IPS DF 4.7 (cell line): ENCODE data around the gene COG3.
"Not testable (repeated sequence)": the region's sequence is repeated elsewhere in the genome, so short reads cannot be mapped to it uniquely, and the experiment has no call there.

Source experiments
- DNase-seq: peaks from one replicate; pipeline ENCODE4 v3.0.0-alpha.2; 2013; ENCODE audit warnings: low spot score; ENCODE audit errors: extremely low read depth

Gene COG3

DNA sequence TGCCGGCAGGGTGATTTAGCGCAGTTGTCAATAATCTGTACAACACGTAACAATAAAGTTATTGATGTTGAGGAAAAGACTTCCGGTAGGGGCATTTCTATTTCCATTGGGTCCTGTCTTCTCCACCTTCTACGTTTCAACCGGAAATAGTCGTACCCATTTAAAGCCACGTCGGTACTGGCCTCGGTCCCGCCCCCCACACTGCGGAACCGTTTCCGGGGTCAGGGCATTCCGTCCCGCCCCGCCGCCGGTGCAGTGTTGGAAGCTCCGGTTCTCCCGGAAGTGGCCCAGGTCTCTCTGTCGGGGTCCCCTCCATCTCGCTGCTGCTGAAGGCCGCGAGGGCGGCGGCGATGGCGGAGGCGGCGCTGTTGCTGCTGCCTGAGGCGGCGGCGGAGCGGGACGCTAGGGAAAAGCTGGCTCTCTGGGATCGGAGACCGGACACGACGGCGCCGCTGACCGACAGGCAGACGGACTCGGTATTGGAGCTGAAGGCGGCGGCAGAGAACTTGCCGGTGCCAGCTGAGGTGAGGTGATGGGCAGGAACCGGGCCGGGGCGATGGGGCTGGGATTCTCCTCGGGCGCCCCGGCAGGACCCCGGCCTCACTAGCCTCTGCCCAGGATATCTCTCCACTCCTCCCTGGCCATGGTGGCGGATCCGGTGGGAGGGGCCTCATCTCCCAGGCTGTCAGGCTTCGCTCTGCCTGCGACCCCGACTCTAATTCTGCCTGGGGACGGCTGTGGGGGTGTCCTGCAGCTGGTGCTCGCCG lies at the start of gene COG3:
COG3 (plus strand) TSS at position 253 of the 767 bp plus-strand sequence; CDS start at position 351, 98 bp downstream.
- DNase-seq: peak; percentile 83

GRCh38 chr13:45415112-45415511 lies 49.6 kb upstream of the COG3 start:
- no peak for DNase-seq

DNA sequence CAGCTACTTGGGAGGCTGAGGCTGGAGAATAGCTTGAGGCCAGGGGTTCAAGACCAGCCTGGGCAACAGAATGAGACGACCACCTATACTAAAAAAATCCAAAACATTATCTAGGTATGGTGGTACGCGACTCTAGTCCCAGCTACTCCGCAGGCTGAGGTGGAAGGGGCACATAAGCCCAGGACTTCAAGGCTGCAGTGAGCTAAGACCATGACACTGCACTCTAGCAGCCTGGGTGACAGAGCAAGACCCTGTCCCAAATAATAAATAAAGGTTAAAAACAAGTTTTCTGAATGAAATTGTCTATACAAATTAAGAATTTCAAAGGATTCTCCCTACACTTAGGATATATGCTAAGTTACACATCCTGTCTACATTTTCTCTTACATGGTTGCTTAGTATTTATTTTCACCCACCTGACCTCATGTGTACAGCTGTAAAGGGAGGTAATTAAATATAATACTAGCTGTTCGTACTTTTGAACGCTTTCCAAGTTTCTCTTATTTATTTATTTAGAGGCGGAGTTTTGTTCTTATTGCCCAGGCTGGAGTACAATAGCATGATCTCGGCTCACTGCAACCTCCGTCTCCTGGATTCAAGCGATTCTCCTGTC lies 48.1 kb upstream of the COG3 start:
- no peak for DNase-seq

DNA sequence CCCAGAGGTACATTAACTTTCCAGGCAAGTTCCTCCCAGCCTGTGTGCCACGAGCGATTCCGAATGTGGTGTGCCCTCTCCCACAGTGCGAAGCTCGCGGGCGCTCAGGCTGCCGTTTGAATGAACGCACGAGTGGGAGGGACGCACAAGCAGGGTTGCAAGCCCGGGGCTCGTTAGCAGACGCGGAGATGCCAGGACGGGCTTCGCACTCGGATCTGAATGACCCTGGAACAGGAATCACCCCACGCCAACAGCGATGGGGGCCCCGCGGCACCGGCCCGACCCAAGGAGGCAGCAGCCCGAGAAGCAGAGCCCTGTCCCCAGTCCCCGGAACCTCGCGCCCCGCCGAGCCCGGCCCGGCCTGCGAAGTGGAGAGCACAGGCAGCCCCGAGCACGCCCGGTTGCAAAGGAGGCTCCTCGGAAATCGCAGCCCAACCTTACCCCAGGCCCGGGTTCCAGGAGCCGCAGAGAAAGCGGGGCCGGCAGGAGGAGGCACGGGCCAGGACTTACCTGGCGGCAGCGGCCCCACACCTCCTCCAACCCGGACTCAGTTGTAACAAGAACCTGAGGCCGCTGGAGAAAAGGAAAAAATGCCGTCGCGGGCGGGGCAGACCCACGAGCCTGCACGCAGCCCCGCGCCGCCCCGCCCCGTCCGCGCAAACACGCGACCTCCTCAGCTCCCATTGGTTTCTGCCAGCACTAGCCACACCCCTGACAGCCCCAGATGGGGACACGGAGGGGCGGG lies 46.8 kb upstream of the COG3 start, which contains the start of gene SLC25A30:
SLC25A30 (minus strand) TSS at position 584 of the 745 bp plus-strand sequence. CDS start 6,948 bp downstream, outside the sequence.
- DNase-seq: peak; percentile 53

DNA sequence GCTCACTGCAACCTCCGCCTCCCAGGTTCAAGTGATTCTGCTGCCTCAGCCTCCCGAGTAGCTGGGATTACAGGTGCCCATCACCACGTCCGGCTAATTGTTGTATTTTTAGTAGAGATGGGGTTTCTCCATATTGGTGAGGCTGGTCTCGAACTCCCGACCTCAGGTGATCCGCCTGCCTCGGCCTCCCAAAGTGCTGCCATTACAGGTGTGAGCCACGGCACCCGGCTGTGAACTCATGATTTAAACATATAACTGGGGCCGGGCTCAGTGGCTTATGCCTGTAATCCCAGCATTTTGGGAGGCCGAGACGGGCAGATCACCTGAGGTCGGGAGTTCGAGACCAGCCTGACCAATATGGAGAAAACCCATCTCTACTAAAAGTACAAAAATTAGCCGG lies 45.4 kb upstream of the COG3 start:
- DNase-seq: not testable (repeated sequence)

DNA sequence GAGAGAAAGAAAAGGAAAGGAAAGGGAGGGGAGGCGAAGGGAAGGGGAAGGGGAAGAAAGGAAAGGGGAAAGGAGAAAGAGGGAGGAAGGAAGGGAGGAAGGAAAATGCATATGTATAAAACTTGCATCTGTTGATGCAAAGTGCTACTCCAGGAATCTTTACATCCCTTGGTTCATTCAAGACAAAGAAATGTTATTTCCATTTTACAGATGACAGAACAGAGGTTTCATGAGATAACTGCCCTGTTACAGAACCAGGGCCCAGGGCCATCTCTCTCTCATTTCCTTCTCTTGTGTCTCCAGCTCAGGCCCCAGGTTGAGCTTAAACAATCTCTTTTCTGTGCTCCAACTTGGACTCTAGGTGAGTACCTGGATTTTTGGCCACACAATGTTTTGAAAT lies 44.8 kb upstream of the COG3 start:
- DNase-seq: no peak

GRCh38 chr13:45422731-45423292 lies 41.9 kb upstream of the COG3 start:
- DNase-seq: no peak

DNA sequence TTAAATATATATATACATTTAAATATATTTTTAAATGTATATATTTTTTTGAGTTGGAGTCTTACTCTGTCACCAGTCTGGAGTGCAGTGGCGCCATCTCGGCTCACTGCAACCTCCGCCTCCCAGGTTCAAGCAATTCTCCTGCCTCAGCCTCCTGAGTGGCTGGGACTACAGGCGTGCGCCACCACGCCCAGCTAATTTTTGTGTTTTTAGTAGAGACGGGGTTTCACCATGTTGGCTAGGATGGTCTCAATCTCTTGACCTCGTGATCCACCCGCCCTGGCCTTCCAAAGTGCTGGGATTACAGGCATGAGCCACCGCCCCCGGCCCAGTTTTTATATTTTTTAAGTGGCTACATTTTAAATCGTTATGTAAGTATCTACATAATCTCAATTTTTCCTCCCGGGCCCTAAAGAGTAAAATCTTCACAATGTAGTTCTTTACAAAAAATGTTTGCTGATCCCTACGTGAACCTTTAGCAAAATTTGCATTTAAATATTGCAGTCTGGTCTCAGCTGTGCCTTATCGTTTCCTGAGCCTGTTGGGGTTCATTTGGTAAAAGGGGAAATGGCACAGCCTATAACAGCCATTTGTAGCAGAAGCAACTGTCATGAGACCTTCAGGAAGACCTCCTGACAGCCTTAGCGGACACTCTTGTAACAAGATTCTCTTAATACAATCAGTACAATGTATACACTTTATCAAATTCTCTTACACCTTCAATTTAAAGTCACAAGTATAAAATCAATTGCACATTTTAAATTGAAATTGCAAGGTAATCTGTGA lies 38.5 kb upstream of the COG3 start:
- not testable (repeated sequence) for DNase-seq

DNA sequence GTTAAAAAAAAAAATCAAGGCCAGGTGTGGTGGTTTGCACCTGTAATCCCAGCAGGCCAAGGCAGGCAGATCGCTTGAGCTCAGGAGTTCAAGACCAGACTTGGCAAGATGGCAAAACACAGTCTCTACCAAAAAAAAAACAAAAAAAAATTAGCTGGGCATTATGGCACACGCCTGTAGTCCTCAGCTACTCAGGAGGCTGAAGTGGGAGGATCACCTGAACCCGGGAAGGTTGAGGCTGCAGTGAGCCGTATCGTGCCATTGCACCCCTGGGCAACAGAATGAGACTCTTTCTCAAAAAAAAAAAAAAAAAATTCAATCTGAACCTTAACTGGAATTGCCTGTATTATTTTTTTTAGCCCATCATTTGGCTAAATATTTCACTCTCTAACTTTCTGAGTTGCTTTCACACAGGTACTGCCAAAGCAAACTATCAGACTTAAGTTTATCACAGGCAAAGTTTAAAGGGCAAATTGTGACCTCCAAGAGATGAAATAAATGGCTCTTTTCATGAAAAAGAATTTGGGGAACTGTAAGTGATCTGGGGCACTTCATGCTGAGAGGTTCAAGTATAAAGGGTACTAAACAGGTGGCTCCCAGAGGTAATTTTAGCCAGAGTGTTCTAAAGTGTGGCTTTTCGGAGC lies 31.9 kb upstream of the COG3 start:
- no peak for DNase-seq

GRCh38 chr13:45433381-45433790 lies 31.4 kb upstream of the COG3 start:
- no peak for DNase-seq

DNA sequence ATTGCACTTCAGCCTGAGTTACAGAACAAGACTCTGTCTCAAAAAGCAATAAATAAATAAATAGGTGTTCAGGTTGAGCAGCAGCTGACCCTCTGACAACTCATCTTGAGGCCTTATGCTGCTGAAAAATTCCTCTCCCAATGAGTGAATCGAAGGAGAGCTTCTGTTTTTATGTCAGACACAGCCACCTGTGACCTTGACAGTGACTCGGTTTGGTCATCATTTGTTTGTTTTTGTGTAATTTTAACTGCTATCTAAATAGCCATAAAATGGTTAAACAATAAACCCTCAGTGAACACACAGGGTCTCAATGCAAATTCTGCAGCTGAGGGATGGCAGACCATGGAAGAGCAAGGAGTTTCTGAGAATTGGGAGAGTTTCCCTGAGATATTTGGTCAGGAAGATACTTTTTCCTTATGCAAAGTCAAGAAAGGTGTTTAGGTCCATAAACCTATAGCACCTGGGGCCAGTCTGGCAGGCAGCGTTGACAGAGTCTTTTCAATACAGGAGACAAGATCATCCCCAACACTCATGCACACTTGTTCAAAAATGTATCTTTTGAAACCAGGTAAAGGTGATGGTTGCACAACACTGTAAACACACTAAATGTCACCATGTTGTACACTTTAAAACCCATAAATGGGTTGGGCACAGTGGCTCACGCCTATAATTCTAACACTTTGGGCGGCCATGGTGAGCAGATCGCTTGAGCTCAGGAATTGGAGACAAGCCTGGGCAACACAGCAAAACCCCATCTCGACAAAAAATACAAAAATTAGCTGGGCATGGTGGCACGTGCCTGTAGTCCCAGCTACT lies 30.0 kb upstream of the COG3 start:
- no peak for DNase-seq

- no peak for DNase-seq
These were observed 28.4 kb upstream of the COG3 start for GRCh38 chr13:45436332-45436731.

GRCh38 chr13:45436953-45437352 lies 27.8 kb upstream of the COG3 start:
- no peak for DNase-seq

GRCh38 chr13:45437947-45438346 lies 26.8 kb upstream of the COG3 start:
- DNase-seq: no peak

- no peak for DNase-seq
These were observed 25.7 kb upstream of the COG3 start for GRCh38 chr13:45439008-45439407.

- no peak for DNase-seq
These were observed 24.8 kb upstream of the COG3 start for GRCh38 chr13:45439781-45440462.

DNA sequence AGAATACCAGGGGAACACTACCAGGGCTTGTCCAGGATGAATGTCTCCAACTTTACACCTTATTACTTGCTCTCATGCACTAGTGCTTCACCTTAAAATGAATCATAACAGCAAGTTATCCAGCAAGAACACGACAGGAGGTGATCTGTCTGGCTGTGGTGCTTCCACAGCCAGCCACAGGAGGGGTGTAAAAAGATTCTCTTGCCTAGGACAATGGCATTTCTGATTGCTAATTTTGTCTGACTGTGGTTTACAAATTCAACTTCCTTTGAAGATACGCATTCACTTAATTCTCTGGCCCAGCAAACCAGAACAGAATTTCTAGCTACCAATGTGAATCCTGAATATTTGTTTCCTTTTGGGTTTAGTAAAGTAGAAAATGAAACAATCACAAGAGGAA lies 23.1 kb upstream of the COG3 start:
- DNase-seq: no peak

- DNase-seq: no peak
These were observed 19.7 kb upstream of the COG3 start for GRCh38 chr13:45445053-45445452.

DNA sequence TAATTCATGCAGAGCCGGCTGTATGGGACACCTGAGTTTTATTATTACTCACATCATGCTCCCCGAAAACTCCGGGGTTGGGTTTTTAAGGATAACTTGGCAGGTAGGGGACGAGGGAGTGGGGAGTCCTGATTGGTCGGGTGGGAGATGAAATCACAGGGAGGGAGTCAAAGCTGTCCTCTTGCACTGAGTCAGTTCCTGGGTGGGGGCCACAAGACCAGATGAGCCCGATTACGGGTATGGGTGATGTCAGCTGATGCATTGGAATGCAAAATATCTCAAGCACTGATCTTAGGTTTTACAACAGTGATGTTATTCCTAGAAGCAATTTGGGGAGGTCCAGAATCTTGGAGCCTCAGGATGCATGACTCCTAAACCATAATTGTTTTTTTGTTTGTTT lies 18.6 kb upstream of the COG3 start:
- no peak for DNase-seq
